ENCODE results near the gene VAMP2. TPM values are rescaled to one million over a fixed set of nuclear protein-coding genes. Genes with fewer than 3 reads are reported as not detected.
A peak's percentile ranks its signal among the peaks of the same experiment; 100 is the strongest.

Gene VAMP2
- total and polyA plus RNA-seq, 9 of the 15 experiments (the other 6 are each of a cell fraction or from before 2014, with no cell fraction given): 2.3 to 31.8 (median 6.0) TPM

DNA sequence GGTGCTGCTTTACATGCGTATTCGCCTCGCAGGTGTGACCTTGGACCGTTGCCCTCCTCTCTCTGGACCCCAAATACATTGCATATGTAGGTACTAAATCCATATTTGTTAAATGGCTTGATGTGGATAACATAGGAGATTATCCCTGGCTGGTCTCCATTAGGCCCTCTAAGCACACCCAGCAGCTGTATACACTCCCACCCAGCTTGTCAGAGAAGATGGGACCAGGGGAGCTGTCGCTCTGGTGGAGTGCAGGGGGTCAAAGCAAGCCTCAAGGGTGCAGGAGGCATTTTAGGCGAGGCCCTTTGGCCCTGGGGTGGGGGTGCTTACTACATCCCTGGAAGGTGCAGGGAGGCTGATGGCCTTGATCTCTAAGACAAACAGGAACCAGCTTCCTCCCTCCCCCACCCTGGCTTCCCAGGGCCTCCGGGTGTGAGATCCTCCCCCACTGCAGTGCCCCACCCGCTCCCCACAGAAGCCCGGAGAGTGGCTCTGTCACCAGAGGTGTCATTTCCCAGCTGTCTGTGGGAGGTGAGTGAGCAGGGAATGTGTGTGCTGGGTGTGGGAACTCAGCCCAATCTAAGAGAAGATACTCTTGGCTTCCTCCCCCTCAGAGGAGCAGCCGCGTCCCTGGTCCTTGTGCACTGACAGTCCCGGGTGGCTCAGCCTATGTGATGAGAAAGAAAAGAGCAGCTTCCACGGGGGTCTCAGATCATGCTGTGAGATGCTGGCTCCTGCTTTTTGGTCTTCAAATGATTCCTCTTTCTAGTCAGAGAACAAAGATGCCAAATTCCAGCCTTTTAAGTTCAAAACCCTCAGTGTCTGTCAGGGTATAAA is 1.4 kb upstream of the VAMP2 start (continued):
- TF ChIP-seq, protein P1, sequence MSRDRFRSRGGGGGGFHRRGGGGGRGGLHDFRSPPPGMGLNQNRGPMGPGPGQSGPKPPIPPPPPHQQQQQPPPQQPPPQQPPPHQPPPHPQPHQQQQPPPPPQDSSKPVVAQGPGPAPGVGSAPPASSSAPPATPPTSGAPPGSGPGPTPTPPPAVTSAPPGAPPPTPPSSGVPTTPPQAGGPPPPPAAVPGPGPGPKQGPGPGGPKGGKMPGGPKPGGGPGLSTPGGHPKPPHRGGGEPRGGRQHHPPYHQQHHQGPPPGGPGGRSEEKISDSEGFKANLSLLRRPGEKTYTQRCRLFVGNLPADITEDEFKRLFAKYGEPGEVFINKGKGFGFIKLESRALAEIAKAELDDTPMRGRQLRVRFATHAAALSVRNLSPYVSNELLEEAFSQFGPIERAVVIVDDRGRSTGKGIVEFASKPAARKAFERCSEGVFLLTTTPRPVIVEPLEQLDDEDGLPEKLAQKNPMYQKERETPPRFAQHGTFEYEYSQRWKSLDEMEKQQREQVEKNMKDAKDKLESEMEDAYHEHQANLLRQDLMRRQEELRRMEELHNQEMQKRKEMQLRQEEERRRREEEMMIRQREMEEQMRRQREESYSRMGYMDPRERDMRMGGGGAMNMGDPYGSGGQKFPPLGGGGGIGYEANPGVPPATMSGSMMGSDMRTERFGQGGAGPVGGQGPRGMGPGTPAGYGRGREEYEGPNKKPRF (IDR thresholded peaks at IDR 0.05; ENCODE audit: low read depth, low read length): no peak
- TF ChIP-seq NFE2 (IDR thresholded peaks at IDR 0.05; ENCODE audit: low read depth): 0 out of 2 replicates have a peak, but pooled peaks have one; percentile 6
- TF ChIP-seq ZNF57 (CRISPR knock-in tag; IDR thresholded peaks at IDR 0.05): no peak
- TF ChIP-seq ZNF436 (CRISPR knock-in tag; IDR thresholded peaks at IDR 0.05): no peak
- peak; percentile 42; the same call in 1 of the 2 replicates for TF ChIP-seq ZNF766 (CRISPR knock-in tag; conservative IDR thresholded peaks at IDR 0.05)
- no peak for TF ChIP-seq SREBF2 (CRISPR knock-in tag; IDR thresholded peaks at IDR 0.05)
- TF ChIP-seq, protein P2, sequence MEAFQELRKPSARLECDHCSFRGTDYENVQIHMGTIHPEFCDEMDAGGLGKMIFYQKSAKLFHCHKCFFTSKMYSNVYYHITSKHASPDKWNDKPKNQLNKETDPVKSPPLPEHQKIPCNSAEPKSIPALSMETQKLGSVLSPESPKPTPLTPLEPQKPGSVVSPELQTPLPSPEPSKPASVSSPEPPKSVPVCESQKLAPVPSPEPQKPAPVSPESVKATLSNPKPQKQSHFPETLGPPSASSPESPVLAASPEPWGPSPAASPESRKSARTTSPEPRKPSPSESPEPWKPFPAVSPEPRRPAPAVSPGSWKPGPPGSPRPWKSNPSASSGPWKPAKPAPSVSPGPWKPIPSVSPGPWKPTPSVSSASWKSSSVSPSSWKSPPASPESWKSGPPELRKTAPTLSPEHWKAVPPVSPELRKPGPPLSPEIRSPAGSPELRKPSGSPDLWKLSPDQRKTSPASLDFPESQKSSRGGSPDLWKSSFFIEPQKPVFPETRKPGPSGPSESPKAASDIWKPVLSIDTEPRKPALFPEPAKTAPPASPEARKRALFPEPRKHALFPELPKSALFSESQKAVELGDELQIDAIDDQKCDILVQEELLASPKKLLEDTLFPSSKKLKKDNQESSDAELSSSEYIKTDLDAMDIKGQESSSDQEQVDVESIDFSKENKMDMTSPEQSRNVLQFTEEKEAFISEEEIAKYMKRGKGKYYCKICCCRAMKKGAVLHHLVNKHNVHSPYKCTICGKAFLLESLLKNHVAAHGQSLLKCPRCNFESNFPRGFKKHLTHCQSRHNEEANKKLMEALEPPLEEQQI (IDR thresholded peaks at IDR 0.05): no peak
- TF ChIP-seq ELF1 (tag; IDR thresholded peaks at IDR 0.05): no peak
- no peak for TF ChIP-seq KDM4B (IDR thresholded peaks at IDR 0.05; ENCODE audit: borderline replicate concordance in 2 of 2, low read depth in 1 of 2)
- TF ChIP-seq CREB1 (IDR thresholded peaks at IDR 0.05): no peak
- TF ChIP-seq CREB1 (CRISPR knock-in tag; IDR thresholded peaks at IDR 0.05): no peak
- TF ChIP-seq TOE1 (IDR thresholded peaks at IDR 0.05; ENCODE audit: borderline replicate concordance): no peak
- no peak for TF ChIP-seq TOE1 (CRISPR knock-in tag; IDR thresholded peaks at IDR 0.05; ENCODE audit: borderline replicate concordance, low read depth)
- TF ChIP-seq FOXK1 (CRISPR knock-in tag; IDR thresholded peaks at IDR 0.05; ENCODE audit: borderline replicate concordance): no peak
- TF ChIP-seq HEY1 (CRISPR knock-in tag; IDR thresholded peaks at IDR 0.05; ENCODE audit: borderline replicate concordance): no peak
- TF ChIP-seq CHCHD3 (CRISPR knock-in tag; IDR thresholded peaks at IDR 0.05): no peak
- peak; percentile 45; the same call in 1 of the 2 replicates for TF ChIP-seq ESRRA (IDR thresholded peaks at IDR 0.05; ENCODE audit: borderline replicate concordance, low read depth)
- peak; percentile 50 for TF ChIP-seq CREM (IDR thresholded peaks at IDR 0.05; ENCODE audit: low read depth)
- TF ChIP-seq KHSRP (IDR thresholded peaks at IDR 0.05): no peak
- peak in 1 of 3 experiments; percentile 34 for TF ChIP-seq YY1 (IDR thresholded peaks at IDR 0.05; ENCODE audit: borderline replicate concordance in 1 of 3, control insufficient read depth in 1 of 3, extremely low read depth in 1 of 3, insufficient read depth in 3 of 3, insufficient read length in 1 of 3, insufficient replicate concordance in 2 of 3, low read depth in 1 of 3, low read length in 2 of 3)
- peak; percentile 75 for TF ChIP-seq KLF16 (IDR thresholded peaks at IDR 0.05)
- TF ChIP-seq ZNF445 (CRISPR knock-in tag; IDR thresholded peaks at IDR 0.05; ENCODE audit: low read depth): no peak
